GM19372 (cell line): ENCODE data around the gene HERC3.

Source experiments
- ATAC-seq: cut with Tn5 transposase; IDR thresholded peaks from one replicate; pipeline ENCODE4 v1.9.1; 2021; ENCODE audit warnings: mild to moderate bottlenecking, low read depth, moderate library complexity; ENCODE audit not compliant: unreplicated experiment

HERC3 gene

GRCh38 chr4:88591787-88592599 lies at the start of gene HERC3:
TSS of gene HERC3 (plus strand) at chr4:88592480. CDS start at chr4:88605824, 13,344 bp downstream.
- ATAC-seq, result peak; percentile 95

- no peak for ATAC-seq
Measured at GRCh38 chr4:88549815-88550214, 42.5 kb upstream of the HERC3 start.

- no peak for ATAC-seq
Measured at GRCh38 chr4:88567591-88567990, 24.7 kb upstream of the HERC3 start.

- no peak for ATAC-seq
Measured at GRCh38 chr4:88570001-88570400, 22.3 kb upstream of the HERC3 start.

GRCh38 chr4:88573276-88573980 lies 18.9 kb upstream of the HERC3 start:
- ATAC-seq, result no peak

- no peak for ATAC-seq
Measured at GRCh38 chr4:88573995-88574394, 18.3 kb upstream of the HERC3 start.

- no peak for ATAC-seq
Measured at GRCh38 chr4:88575186-88575585, 17.1 kb upstream of the HERC3 start.

GRCh38 chr4:88582493-88582892 lies 9.8 kb upstream of the HERC3 start:
- no peak for ATAC-seq

GRCh38 chr4:88583631-88584470 lies 8.4 kb upstream of the HERC3 start:
- ATAC-seq, result no peak

GRCh38 chr4:88584471-88584900 lies 7.8 kb upstream of the HERC3 start:
- no peak for ATAC-seq

- no peak for ATAC-seq
Measured at GRCh38 chr4:88585917-88586316, 6.4 kb upstream of the HERC3 start.

- ATAC-seq, result no peak
Measured at GRCh38 chr4:88587306-88587705, 5.0 kb upstream of the HERC3 start.

GRCh38 chr4:88592600-88593448 lies 544 bp downstream of the HERC3 start:
- peak; percentile 70 for ATAC-seq

GRCh38 chr4:88597970-88598660 lies 5.8 kb downstream of the HERC3 start:
- no peak for ATAC-seq

GRCh38 chr4:88599298-88599697 lies 7.0 kb downstream of the HERC3 start:
- no peak for ATAC-seq

- ATAC-seq, result no peak
Measured at GRCh38 chr4:88599714-88600113, 7.4 kb downstream of the HERC3 start.

GRCh38 chr4:88600176-88600838 lies 8.0 kb downstream of the HERC3 start:
- no peak for ATAC-seq

- no peak for ATAC-seq
Measured at GRCh38 chr4:88604978-88605678, 12.8 kb downstream of the HERC3 start.
